H1 (cell line): ENCODE results near the gene NUP210L.

Experiments
- CBX8 ChIP-seq: fragments of 300-800, 300-1000 bp; sonication (generic); IDR thresholded peaks from 2 replicates; pipeline ENCODE4 v1.7.1; 2016; ENCODE audit warnings: low read depth, low read length, borderline replicate concordance
- CTCF ChIP-seq, 3 experiments: IDR thresholded peaks; 1 replicate in 2 of 3; 2 replicates in 1 of 3; pipeline versions ENCODE4 v1.5.1 to v1.6.1; 2011; ENCODE audit warnings: low read length in 3 of 3, mild to moderate bottlenecking in 3 of 3, inconsistent platforms in 2 of 3, low read depth in 1 of 3, moderate library complexity in 1 of 3; ENCODE audit not compliant: insufficient read depth in 1 of 3; ENCODE audit errors: control extremely low read depth in 1 of 3
- EGR1 ChIP-seq: IDR thresholded peaks from 2 replicates; pipeline ENCODE4 v1.6.1; 2011; ENCODE audit warnings: low read depth, low read length, borderline replicate concordance
- EP300 ChIP-seq, 2 experiments: IDR thresholded peaks; 1 replicate in 1 of 2; 2 replicates in 1 of 2; pipeline ENCODE4 v1.6.1; 2011 to 2012; ENCODE audit warnings: low read depth in 2 of 2, low read length in 2 of 2, mild to moderate bottlenecking in 2 of 2, borderline replicate concordance in 1 of 2, inconsistent platforms in 1 of 2, moderate library complexity in 1 of 2
- EZH2 ChIP-seq: fragments of 200-600 bp; sonication (generic); IDR thresholded peaks from 2 replicates; pipeline ENCODE4 v1.7.1; 2012; ENCODE audit warnings: low read depth, mild to moderate bottlenecking, moderate library complexity, low read length, inconsistent platforms; ENCODE audit not compliant: severe bottlenecking
- GTF2F1 ChIP-seq: IDR thresholded peaks from 2 replicates; pipeline ENCODE4 v1.6.1; 2012; ENCODE audit warnings: low read depth, low read length, improper control_type of control experiment, borderline replicate concordance
- SIRT6 ChIP-seq: IDR thresholded peaks from one replicate; pipeline ENCODE4 v1.7.1; 2012; ENCODE audit warnings: low read length, inconsistent platforms
- TAF1 ChIP-seq: IDR thresholded peaks from 2 replicates; pipeline ENCODE4 v1.6.1; 2011; ENCODE audit warnings: mild to moderate bottlenecking, low read depth, low read length
- TBP ChIP-seq: IDR thresholded peaks from 2 replicates; pipeline ENCODE4 v1.6.1; 2011; ENCODE audit warnings: low read depth, low read length, improper control_type of control experiment
- YY1 ChIP-seq: IDR thresholded peaks from 2 replicates; pipeline ENCODE4 v1.6.1; 2011; ENCODE audit warnings: low read depth, mild to moderate bottlenecking, low read length
- TF ChIP-seq, protein P1 (sequence below): IDR thresholded peaks from 2 replicates; pipeline ENCODE4 v1.6.1; 2011; ENCODE audit warnings: low read depth, mild to moderate bottlenecking, low read length; ENCODE audit not compliant: insufficient read depth

DNA sequence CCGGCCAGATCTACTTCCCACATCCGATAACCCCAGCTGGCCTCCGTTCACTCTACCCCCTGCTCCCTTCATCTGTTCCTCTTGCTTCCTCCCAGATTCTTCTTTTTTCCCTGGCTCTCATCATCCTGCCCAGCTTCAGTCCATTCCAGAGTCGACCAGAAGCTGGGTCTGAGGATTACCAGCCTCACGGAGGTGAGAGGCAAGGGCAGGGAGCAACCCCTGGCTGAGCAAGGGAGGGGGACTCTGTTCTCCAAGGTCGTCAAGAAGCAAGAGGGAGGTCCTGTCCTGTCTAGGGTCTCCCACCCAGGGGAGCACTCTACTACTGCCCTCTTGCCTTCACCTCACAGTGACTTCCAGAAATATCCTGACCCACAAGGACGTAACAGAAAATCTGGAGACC is 181.3 kb downstream of the NUP210L start:
- TF ChIP-seq GTF2F1: no peak
- no peak for TF ChIP-seq TBP
- TF ChIP-seq, protein P1, sequence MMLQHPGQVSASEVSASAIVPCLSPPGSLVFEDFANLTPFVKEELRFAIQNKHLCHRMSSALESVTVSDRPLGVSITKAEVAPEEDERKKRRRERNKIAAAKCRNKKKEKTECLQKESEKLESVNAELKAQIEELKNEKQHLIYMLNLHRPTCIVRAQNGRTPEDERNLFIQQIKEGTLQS: no peak
- no peak for TF ChIP-seq EGR1
- TF ChIP-seq SIRT6: no peak
- no peak for TF ChIP-seq CTCF (IDR thresholded peaks at IDR 0.05; ENCODE audit: control extremely low read depth in 1 of 3, insufficient read depth in 1 of 3, low read depth in 1 of 3, low read length in 3 of 3)
- no peak for TF ChIP-seq YY1
- no peak for TF ChIP-seq EP300 (IDR thresholded peaks at IDR 0.05; ENCODE audit: borderline replicate concordance in 1 of 2, low read depth in 2 of 2, low read length in 2 of 2)
- TF ChIP-seq TAF1: no peak
- TF ChIP-seq EZH2: no peak
- TF ChIP-seq CBX8: no peak
